ENCODE results near the gene SLCO4A1.

DNA sequence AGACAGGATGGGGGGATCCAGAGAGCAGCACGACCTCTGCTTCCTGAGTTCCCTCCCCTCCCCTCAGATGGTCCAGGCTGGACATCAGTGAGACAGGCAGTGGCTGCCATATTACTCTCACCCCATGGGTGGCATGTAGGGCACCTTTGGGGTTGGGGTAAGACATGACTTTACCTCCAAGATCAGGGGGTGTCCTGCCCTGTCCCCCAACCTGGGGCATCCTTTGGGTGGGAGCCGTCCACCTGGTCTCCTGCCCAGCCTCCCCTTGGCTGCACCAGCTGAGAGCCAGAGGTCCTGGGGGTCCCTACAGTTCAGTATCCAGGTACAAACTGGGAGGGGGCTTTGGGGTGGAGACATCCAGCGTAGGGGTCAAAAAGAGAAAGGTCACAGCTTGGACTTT lies 48.7 kb upstream of the SLCO4A1 start:
- TF ChIP-seq CTCF (IDR thresholded peaks at IDR 0.05), result no peak
- TF ChIP-seq POLR2A (IDR thresholded peaks at IDR 0.05), result no peak
- TF ChIP-seq EP300 (IDR thresholded peaks at IDR 0.05), result no peak

All from ovary (tissue), 3 donors.